ENCODE results near the gene ZNF614.
A peak's percentile ranks its signal among the peaks of the same experiment; 100 is the strongest.
"Not testable (repeated sequence)": the region's sequence is repeated elsewhere in the genome, so short reads cannot be mapped to it uniquely, and the experiment has no call there.

ZNF614 gene

DNA sequence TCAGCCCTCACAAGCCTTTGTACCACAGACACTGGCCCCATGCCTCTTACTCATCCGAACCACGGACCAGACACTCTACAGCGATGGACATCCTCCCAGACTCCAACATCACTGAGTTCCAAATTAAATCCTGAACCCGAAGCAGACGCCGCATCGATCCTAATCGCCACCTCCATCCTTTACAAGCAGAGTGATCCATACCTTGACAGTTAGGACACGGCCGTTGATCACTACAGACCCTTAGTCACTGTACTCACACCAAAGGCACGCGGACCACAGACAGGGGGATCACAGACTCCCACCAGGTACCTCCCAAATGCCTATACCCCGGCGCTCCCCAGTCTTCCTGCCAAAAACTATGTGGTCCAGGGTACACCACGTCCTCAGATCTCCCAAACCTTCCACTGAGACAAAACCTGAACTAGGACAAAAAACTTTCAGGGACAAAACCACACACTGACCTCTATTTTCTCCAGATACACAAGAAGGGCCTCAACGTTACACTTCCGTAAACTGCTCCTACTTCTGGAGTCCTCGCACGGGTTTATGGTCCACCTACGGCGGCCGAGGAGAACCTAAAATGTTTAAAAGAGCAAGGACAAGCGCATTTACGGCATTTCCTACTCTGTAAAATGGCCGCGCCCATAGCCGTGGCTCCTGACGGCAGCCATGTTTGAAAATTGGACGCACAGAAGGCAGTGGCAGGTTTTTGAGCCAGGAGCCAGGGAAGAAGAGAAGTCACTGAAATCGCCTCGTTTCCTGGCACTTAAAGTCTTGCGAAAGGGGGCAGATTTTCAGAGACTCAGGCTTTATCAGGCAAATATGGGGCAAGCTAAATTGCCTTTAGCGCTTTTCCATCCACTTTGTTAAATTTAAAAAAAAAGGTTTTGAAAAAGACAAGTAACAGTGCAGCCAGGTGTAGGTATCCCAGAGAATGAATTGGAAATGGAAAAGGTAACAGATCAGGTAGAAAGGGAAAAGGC lies 41.6 kb downstream of the ZNF614 start, which contains the start of gene ZNF350:
Gene ZNF350 (minus strand): TSS at position 532 of the 983 bp plus-strand sequence. CDS start 12,480 bp downstream, outside the sequence.
- peak; percentile 87 to 91 for DNase-seq

- no peak for DNase-seq
Measured at GRCh38 chr19:51983361-51983760, 44.8 kb downstream of the ZNF614 start.

DNA sequence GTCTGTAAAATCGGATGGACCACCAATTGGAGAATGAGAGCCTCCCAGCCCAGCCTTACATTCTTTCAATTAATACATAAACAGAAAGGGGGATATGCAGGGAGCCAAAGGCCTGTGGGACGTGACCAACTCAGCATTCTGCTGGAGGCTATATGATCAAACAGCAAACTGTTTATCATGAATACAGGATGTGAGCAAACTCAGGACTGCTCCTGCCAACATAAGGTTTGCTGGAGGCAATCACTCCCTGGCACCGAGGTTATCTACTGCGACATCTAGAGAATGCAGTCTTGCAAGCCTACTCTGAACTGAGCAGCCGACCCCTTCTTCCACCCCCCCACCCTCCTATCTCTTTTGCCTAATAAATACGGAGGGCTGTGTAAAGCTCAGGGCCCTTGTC lies 47.3 kb downstream of the ZNF614 start:
- DNase-seq: not testable (repeated sequence)

- no peak for DNase-seq
Measured at GRCh38 chr19:51980116-51980736, 48.0 kb downstream of the ZNF614 start.

DNA sequence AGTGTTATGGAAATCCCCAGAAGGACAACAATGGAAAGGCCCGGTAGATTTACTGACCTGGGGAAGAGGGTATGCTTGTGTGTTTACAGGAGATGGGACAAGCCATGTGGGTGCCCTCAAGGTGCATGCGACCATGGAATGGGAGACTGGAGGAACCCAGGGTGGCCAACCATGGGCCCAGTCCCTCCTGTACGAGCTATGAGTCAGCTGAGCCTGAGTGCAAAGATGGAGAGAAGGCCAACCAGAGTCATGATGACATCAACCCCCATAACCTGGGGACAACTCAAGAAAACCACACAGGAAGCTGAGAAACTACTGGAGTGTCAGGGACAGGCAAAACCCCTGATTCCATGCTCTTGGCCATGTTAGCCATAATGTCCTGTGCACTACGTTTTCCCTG lies 49.3 kb downstream of the ZNF614 start:
- no peak for DNase-seq

GRCh38 chr19:51977346-51977745 lies 50.8 kb downstream of the ZNF614 start:
- no peak for DNase-seq

DNA sequence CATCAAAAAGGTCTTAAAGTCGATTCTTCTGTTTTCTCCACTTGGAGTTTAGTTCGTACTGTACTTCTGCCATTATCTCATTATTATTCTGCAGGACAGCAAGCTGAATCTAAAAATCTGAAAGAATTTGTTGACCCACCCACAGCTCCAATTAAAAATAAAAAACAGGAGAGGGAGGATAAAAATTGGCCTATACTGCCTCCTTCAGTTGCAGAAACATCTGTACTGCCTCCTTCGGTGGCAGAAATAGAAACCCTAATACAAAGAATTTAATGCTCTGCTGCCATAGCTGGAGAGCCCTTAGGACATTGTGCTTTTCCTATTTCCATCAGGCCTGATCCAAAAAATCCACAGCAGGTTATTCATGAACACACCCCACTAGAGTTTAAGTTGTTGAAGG lies 51.3 kb downstream of the ZNF614 start:
- DNase-seq: no peak

DNA sequence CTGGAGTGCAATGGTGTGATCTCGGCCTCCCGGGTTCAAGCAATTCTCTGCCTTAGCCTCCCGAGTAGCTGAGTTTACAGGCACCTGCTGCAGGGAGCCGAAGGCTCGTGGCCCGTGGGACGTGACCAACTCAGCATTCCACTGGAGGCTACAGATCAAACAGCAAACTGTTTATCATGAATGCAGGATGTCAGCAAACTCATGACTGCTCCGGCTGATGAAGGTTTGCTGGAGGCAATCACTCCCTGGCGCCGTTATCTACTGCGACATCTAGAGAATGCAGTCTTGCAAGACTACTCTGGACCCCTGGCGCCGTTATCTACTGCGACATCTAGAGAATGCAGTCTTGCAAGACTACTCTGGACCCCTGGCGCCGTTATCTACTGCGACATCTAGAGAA lies 52.4 kb downstream of the ZNF614 start:
- DNase-seq: not testable (repeated sequence)

DNA sequence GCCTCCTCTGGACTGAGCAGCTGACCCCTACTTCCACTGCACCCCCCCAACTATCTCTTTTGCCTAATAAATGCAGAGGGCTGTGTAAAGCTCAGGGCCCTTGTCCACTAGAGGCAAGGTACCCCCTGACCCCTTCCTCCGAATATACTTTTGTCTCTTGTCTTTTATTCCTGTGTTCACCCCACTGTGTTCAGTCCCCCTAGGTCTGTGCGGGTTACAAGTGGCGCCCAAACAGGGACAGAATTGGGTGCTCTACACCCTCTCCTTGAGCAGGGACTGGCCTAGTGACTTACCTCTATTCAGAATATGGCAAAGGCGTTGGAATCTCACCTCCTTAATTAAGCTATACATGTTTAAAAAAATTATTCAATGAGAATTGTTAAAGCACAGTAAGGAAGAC lies 56.6 kb downstream of the ZNF614 start:
- no peak for DNase-seq

DNA sequence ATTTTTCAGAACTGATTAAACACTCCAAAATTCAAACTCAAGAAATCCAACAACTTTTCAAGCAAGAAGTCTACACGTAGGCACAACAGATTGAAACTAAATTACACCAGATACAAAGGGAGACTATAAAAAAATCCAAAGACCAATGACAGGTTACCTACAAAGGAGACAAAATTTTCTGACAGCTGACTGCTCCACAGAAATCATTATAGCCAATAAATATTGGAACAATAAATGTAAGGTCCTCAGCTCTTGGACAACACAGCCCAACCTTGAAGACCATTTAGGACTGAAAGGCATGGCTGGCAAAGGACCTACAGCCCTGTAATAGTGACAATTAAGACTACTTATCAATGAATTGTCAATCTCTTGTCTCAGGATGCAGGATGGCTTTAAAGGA lies 57.5 kb downstream of the ZNF614 start:
- no peak for DNase-seq

- DNase-seq: no peak
Measured at GRCh38 chr19:51965583-51965982, 62.6 kb downstream of the ZNF614 start.

Data from NCI-H187 (cell line).